NCI-H1417 treated with DMSO at 0.1 percent for 48 hours (cell line): ENCODE results near the gene MIAT.

Experiments used
- DNase-seq: peaks from one replicate; lab custom pipeline; 2025; lab: John Stamatoyannopoulos, UW

The MIAT gene

GRCh38 chr22:26632422-26633155, 24.8 kb upstream of the MIAT start:
- no peak for DNase-seq

- DNase-seq = no peak
These were observed 23.2 kb upstream of the MIAT start for GRCh38 chr22:26634189-26634588.

- no peak for DNase-seq
These were observed 22.3 kb upstream of the MIAT start for GRCh38 chr22:26635117-26635516.

GRCh38 chr22:26636296-26636695, 21.1 kb upstream of the MIAT start:
- no peak for DNase-seq

- DNase-seq = no peak
These were observed 14.6 kb upstream of the MIAT start for GRCh38 chr22:26642465-26643417.

GRCh38 chr22:26643418-26644100, 13.8 kb upstream of the MIAT start:
- DNase-seq = no peak

- no peak for DNase-seq
These were observed 11.2 kb upstream of the MIAT start for GRCh38 chr22:26646158-26646557.

- peak; percentile 87 for DNase-seq
These were observed 9.3 kb upstream of the MIAT start for GRCh38 chr22:26648011-26648497.

GRCh38 chr22:26648528-26649388, 8.6 kb upstream of the MIAT start:
- no peak for DNase-seq

- DNase-seq = no peak
These were observed 6.5 kb upstream of the MIAT start for GRCh38 chr22:26650722-26651421.

- no peak for DNase-seq
These were observed 5.6 kb upstream of the MIAT start for GRCh38 chr22:26651815-26652214.

- no peak for DNase-seq
These were observed 773 bp downstream of the MIAT start for GRCh38 chr22:26658161-26658560.

GRCh38 chr22:26658671-26659478, 1.5 kb downstream of the MIAT start:
- no peak for DNase-seq

- no peak for DNase-seq
These were observed 3.0 kb downstream of the MIAT start for GRCh38 chr22:26660356-26660755.

- no peak for DNase-seq
These were observed 3.7 kb downstream of the MIAT start for GRCh38 chr22:26660961-26661578.

GRCh38 chr22:26662160-26662559, 4.8 kb downstream of the MIAT start:
- DNase-seq = no peak

- DNase-seq = no peak
These were observed 6.1 kb downstream of the MIAT start for GRCh38 chr22:26663374-26663923.

- DNase-seq = no peak
These were observed 8.4 kb downstream of the MIAT start for GRCh38 chr22:26665813-26666231.

- no peak for DNase-seq
These were observed 9.8 kb downstream of the MIAT start for GRCh38 chr22:26667140-26667539.
